Liver (tissue), 9 donors: Measurements from ENCODE around the gene KIAA0513. TPM values are rescaled to one million over a fixed set of nuclear protein-coding genes. Genes with fewer than 3 reads are reported as not detected.

Source experiments
- DNase-seq: peaks from one replicate; pipeline ENCODE4 v3.0.0-alpha.2; 2017; ENCODE audit warnings: low spot score
- H3K27ac ChIP-seq, 2 donors: one replicate each; pipeline ENCODE4 v1.7.0; 2013; ENCODE audit warnings: inconsistent platforms in 2 of 2, low read length in 2 of 2, control low read depth in 1 of 2, low read depth in 1 of 2, mild to moderate bottlenecking in 1 of 2
- H3K27me3 ChIP-seq, 4 donors: one replicate each; pipeline versions ENCODE4 v1.6.1 to v1.7.0; 2013; ENCODE audit warnings: low read length in 3 of 4, inconsistent platforms in 1 of 4, mild to moderate bottlenecking in 1 of 4, moderate library complexity in 1 of 4; ENCODE audit not compliant: control insufficient read depth in 4 of 4, insufficient read depth in 4 of 4
- H3K36me3 ChIP-seq, 4 donors: one replicate each; pipeline versions ENCODE4 v1.6.1 to v1.7.0; 2013; ENCODE audit warnings: low read length in 3 of 4, mild to moderate bottlenecking in 3 of 4, low read depth in 1 of 4, moderate library complexity in 1 of 4; ENCODE audit not compliant: control insufficient read depth in 4 of 4, insufficient read depth in 3 of 4
- H3K4me1 ChIP-seq, 4 donors: one replicate each; pipeline versions ENCODE4 v1.6.1 to v1.7.0; 2013; ENCODE audit warnings: low read length in 3 of 4, mild to moderate bottlenecking in 3 of 4, moderate library complexity in 1 of 4; ENCODE audit not compliant: control insufficient read depth in 4 of 4, insufficient read depth in 4 of 4
- H3K4me3 ChIP-seq, 3 donors: one replicate each; pipeline versions ENCODE4 v1.6.1 to v1.7.0; 2013; ENCODE audit warnings: low read length in 3 of 3, control low read depth in 1 of 3, low read depth in 1 of 3, mild to moderate bottlenecking in 1 of 3
- H3K9ac ChIP-seq, 2 donors: one replicate each; pipeline ENCODE4 v1.7.0; 2013; ENCODE audit warnings: low read length in 2 of 2, mild to moderate bottlenecking in 2 of 2, moderate library complexity in 2 of 2, control low read depth in 1 of 2, low read depth in 1 of 2
- H3K9me3 ChIP-seq, 4 donors: one replicate each; pipeline versions ENCODE4 v1.6.1 to v1.7.0; 2013; ENCODE audit warnings: low read length in 3 of 4; ENCODE audit not compliant: control insufficient read depth in 4 of 4
- ATF3 ChIP-seq: IDR thresholded peaks from 2 replicates; pipeline ENCODE4 v1.6.1; 2016; ENCODE audit warnings: antibody characterized with exemption
- CTCF ChIP-seq: fragments of 150-350 bp; IDR thresholded peaks from 2 replicates; pipeline ENCODE4 v1.5.1; 2017; ENCODE audit warnings: improper control_type of control experiment, low read depth, low read length; ENCODE audit not compliant: missing input control
- FOXA1 ChIP-seq: IDR thresholded peaks from 2 replicates; pipeline ENCODE4 v1.6.1; 2016; ENCODE audit warnings: antibody characterized with exemption
- FOXA2 ChIP-seq: IDR thresholded peaks from 2 replicates; pipeline ENCODE4 v1.6.1; 2016; ENCODE audit warnings: antibody characterized with exemption
- GABPA ChIP-seq, 2 donors: IDR thresholded peaks in 1 of 2; conservative IDR thresholded peaks in 1 of 2; 2 replicates each; pipeline ENCODE4 v1.6.1; 2016; ENCODE audit warnings: antibody characterized with exemption in 2 of 2, mild to moderate bottlenecking in 1 of 2, moderate library complexity in 1 of 2
- HNF4A ChIP-seq, 2 donors: conservative IDR thresholded peaks; 2 replicates each; pipeline ENCODE4 v1.6.1; 2016; ENCODE audit warnings: antibody characterized with exemption in 2 of 2, mild to moderate bottlenecking in 2 of 2
- JUND ChIP-seq, 2 donors: IDR thresholded peaks; 2 replicates each; pipeline ENCODE4 v1.6.1; 2016; ENCODE audit warnings: antibody characterized with exemption in 2 of 2
- MAX ChIP-seq: IDR thresholded peaks from 2 replicates; pipeline ENCODE4 v1.6.1; 2016; ENCODE audit warnings: antibody characterized with exemption
- NR2F2 ChIP-seq: IDR thresholded peaks from 2 replicates; pipeline ENCODE4 v1.6.1; 2016; ENCODE audit warnings: antibody characterized with exemption
- RAD21 ChIP-seq, 2 donors: IDR thresholded peaks; 2 replicates each; pipeline ENCODE4 v1.6.1; 2016; ENCODE audit warnings: antibody characterized with exemption in 2 of 2, mild to moderate bottlenecking in 2 of 2
- REST ChIP-seq: IDR thresholded peaks from 2 replicates; pipeline ENCODE4 v1.6.1; 2016; ENCODE audit warnings: antibody characterized with exemption, mild to moderate bottlenecking
- RXRA ChIP-seq, 2 donors: IDR thresholded peaks; 2 replicates each; pipeline ENCODE4 v1.6.1; 2017 to 2018; ENCODE audit warnings: antibody characterized with exemption in 2 of 2, mild to moderate bottlenecking in 1 of 2
- SP1 ChIP-seq: IDR thresholded peaks from 2 replicates; pipeline ENCODE4 v1.6.1; 2018; ENCODE audit warnings: antibody characterized with exemption, mild to moderate bottlenecking
- TAF1 ChIP-seq: conservative IDR thresholded peaks from 2 replicates; pipeline ENCODE4 v1.6.1; 2016; ENCODE audit warnings: antibody characterized with exemption, mild to moderate bottlenecking
- YY1 ChIP-seq: IDR thresholded peaks from 2 replicates; pipeline ENCODE4 v1.6.1; 2016; ENCODE audit warnings: antibody characterized with exemption, mild to moderate bottlenecking
- ZBTB33 ChIP-seq: IDR thresholded peaks from 2 replicates; pipeline ENCODE4 v1.6.1; 2016; ENCODE audit warnings: antibody characterized with exemption
- WGBS: extraction: QIAGEN DNeasy Blood & Tissue Kit; methylation state at CpG from one replicate; pipeline ENCODE4 v1.1.7; 2013; 5-methylcytosine and 5-hydroxymethylcytosine counted together
- polyA plus RNA-seq, 2 donors: library from polyadenylated mRNA; stranded (reverse) in 1 of 2; unstranded in 1 of 2; fragments of 200-250 nt in 1 of 2; fragments of >200 nt in 1 of 2; fragmentation: Nextera tagmentation in 1 of 2; extraction: Ambion mirVana in 1 of 2; gene quantifications; one replicate each; pipeline versions ENCODE4 v1.2.1 to v1.2.3, GENCODE V29; 2013 to 2015
- total RNA-seq, 2 donors: library from RNA; depleted of rRNA; stranded (reverse); fragments of >200 nt; gene quantifications; one replicate each; pipeline ENCODE4 v1.2.3, GENCODE V29; 2014
- donor health status: healthy.
- donor health status: healthy.
- donor health status: healthy.
- donor health status: healthy.
- donor health status: healthy.

The KIAA0513 gene
- total and polyA plus RNA-seq, 4 donors: 1.5 to 5.9 (median 2.9) TPM

- DNase-seq: no peak
- no peaks in the 10 kb centered on the region for H3K9me3 ChIP-seq
- H3K9ac ChIP-seq: peak overlapping the region in 1 of 2 donors; percentile 91
- H3K36me3 ChIP-seq: peaks cover 0 to 7% (median 2%) of the 10 kb centered on the region in 4 donors
- WGBS: 93% methylated on average over 11 of the region's 11 CpGs
- no peaks in the 10 kb centered on the region for H3K27me3 ChIP-seq
- no peak overlapping the region for H3K4me3 ChIP-seq
- H3K4me1 ChIP-seq: peaks cover 14 to 45% (median 28%) of the 10 kb centered on the region in 4 donors
- TF ChIP-seq SP1 (no peak), GABPA (IDR thresholded peaks at IDR 0.05 in 1 of 2, conservative IDR thresholded peaks at IDR 0.05 in 1 of 2) (no peak), FOXA1 (no peak), CTCF (no peak), RXRA (IDR thresholded peaks at IDR 0.05) (no peak), FOXA2 (no peak), NR2F2 (no peak), ZBTB33 (no peak), ATF3 (no peak), MAX (no peak), HNF4A (conservative IDR thresholded peaks at IDR 0.05) (no peak), TAF1 (no peak)
- H3K27ac ChIP-seq: peak overlapping the region; percentile 80 to 88
Observed at GRCh38 chr16:84999857-85000480, 27.6 kb upstream of the KIAA0513 start.

GRCh38 chr16:85002099-85002541 is 25.5 kb upstream of the KIAA0513 start:
- Histone ChIP-seq H3K4me1 (peaks cover 14 to 46% (median 31%) of the 10 kb centered on the region in 4 donors), H3K27ac (peak overlapping the region; percentile 78 to 80), H3K27me3 (no peaks in the 10 kb centered on the region), H3K9ac (peak overlapping the region in 1 of 2 donors; percentile 10), H3K36me3 (no peaks in the 10 kb centered on the region), H3K9me3 (no peaks in the 10 kb centered on the region), H3K4me3 (no peak overlapping the region)
- DNase-seq: no peak
- peak; percentile 39 for TF ChIP-seq REST
- no peak for TF ChIP-seq ZBTB33
- no peak for TF ChIP-seq MAX
- TF ChIP-seq FOXA1: peak; percentile 54
- peak in 1 of 2 donors; percentile 45 for TF ChIP-seq RXRA (IDR thresholded peaks at IDR 0.05)
- TF ChIP-seq FOXA2: peak; percentile 76
- TF ChIP-seq SP1: peak; percentile 33
- peak in 1 of 2 donors; percentile 21 for TF ChIP-seq JUND (IDR thresholded peaks at IDR 0.05)
- TF ChIP-seq YY1: peak; percentile 83
- peak in 1 of 2 donors; percentile 36 for TF ChIP-seq HNF4A (conservative IDR thresholded peaks at IDR 0.05)
- no peak for TF ChIP-seq RAD21 (IDR thresholded peaks at IDR 0.05)
- 26% methylated on average over 10 of the region's 10 CpGs for WGBS
